OCI-LY7 (cell line): Measurements from ENCODE around the gene GRID2. TPM values are rescaled to one million over a fixed set of nuclear protein-coding genes. Genes with fewer than 3 reads are reported as not detected.
"Not testable (repeated sequence)": the region's sequence is repeated elsewhere in the genome, so short reads cannot be mapped to it uniquely, and the experiment has no call there.

Experiments
- BruUV-seq: library from RNA; stranded (reverse); fragments of 400-500 nt; replicated peaks from 2 replicates; lab custom pipeline; 2021; lab: Mats Ljungman, UMichigan
- CTCF ChIA-PET: fragments of 300-600 bp; sonication (Branson Sonifier 250); formaldehyde crosslinking; loops from one replicate; lab custom pipeline; 2022; ENCODE audit warnings: antibody characterized with exemption; ENCODE audit not compliant: unreplicated experiment; lab: Charles Lee
- POLR2A ChIA-PET: fragments of 300-600 bp; sonication (Branson Sonifier 250); formaldehyde crosslinking; loops from one replicate; lab custom pipeline; 2022; ENCODE audit warnings: antibody characterized with exemption; lab: Charles Lee
- DNase-seq: peaks from one replicate; pipeline ENCODE4 v3.0.0-alpha.2; 2015; ENCODE audit warnings: low spot score
- H2AFZ ChIP-seq: fragments of 200-600 bp; sonication (generic), shearing (Covaris generic); 2 replicates; pipeline ENCODE4 v1.6.1; 2014; ENCODE audit warnings: mild to moderate bottlenecking, antibody characterized with exemption, low read length, moderate library complexity
- H3K27ac ChIP-seq: fragments of 200-600 bp; sonication (generic); 2 replicates; pipeline ENCODE4 v1.5.1; 2014; ENCODE audit warnings: mixed run types, low read depth, mild to moderate bottlenecking, moderate library complexity, low read length, inconsistent platforms; ENCODE audit not compliant: poor library complexity, severe bottlenecking
- H3K36me3 ChIP-seq: fragments of 200-600 bp; sonication (generic); 2 replicates; pipeline ENCODE4 v1.6.1; 2014; ENCODE audit warnings: mild to moderate bottlenecking, antibody characterized with exemption, low read length, moderate library complexity, mixed read lengths; ENCODE audit not compliant: insufficient read depth
- H3K4me1 ChIP-seq: fragments of 200-600 bp; sonication (generic); 2 replicates; pipeline ENCODE4 v1.5.1; 2014; ENCODE audit warnings: mild to moderate bottlenecking, low read length; ENCODE audit not compliant: insufficient read depth, poor library complexity, severe bottlenecking
- H3K4me2 ChIP-seq: fragments of 200-600 bp; sonication (generic); 2 replicates; pipeline ENCODE4 v1.6.1; 2014; ENCODE audit warnings: mild to moderate bottlenecking, low read length
- H3K4me3 ChIP-seq: fragments of 200-600 bp; sonication (generic); 2 replicates; pipeline ENCODE4 v1.5.1; 2014; ENCODE audit warnings: mild to moderate bottlenecking, low read depth, low read length; ENCODE audit not compliant: poor library complexity, severe bottlenecking
- H3K79me2 ChIP-seq: fragments of 200-600 bp; sonication (generic); 2 replicates; pipeline ENCODE4 v1.6.1; 2016; ENCODE audit warnings: low read depth, mild to moderate bottlenecking, low read length, moderate library complexity, mixed read lengths; ENCODE audit not compliant: insufficient read depth
- H3K9me2 ChIP-seq: fragments of 200-600 bp; sonication (generic); 2 replicates; pipeline ENCODE4 v1.6.1; 2016; ENCODE audit warnings: mild to moderate bottlenecking, low read length, mixed read lengths; ENCODE audit not compliant: insufficient read depth
- H3K9me3 ChIP-seq: fragments of 200-600 bp; sonication (generic); 2 replicates; pipeline ENCODE4 v1.6.1; 2014; ENCODE audit warnings: mild to moderate bottlenecking, mixed run types, low read length, mixed read lengths
- H4K20me1 ChIP-seq: fragments of 200-600 bp; sonication (generic); 2 replicates; pipeline ENCODE4 v1.6.1; 2014; ENCODE audit warnings: mild to moderate bottlenecking, antibody characterized with exemption, low read length, moderate library complexity, mixed read lengths; ENCODE audit not compliant: insufficient read depth
- CTCF ChIP-seq: fragments of 200-600 bp; sonication (generic); conservative IDR thresholded peaks from 2 replicates; pipeline ENCODE4 v1.5.1; 2014; ENCODE audit warnings: mild to moderate bottlenecking, antibody characterized with exemption, low read length, moderate library complexity, mixed read lengths
- EZH2phosphoT487 ChIP-seq: fragments of 200-600 bp; sonication (generic); IDR thresholded peaks from 2 replicates; pipeline ENCODE4 v1.6.1; 2018; ENCODE audit warnings: low read depth, borderline replicate concordance, mild to moderate bottlenecking, mixed run types, antibody characterized with exemption, low read length, moderate library complexity, mixed read lengths
- intact Hi-C: fragments of 100-400 bp; cut with micrococcal nuclease; formaldehyde crosslinking; loops from one replicate; pipeline ENCODE4 v1.10.0; 2022; ENCODE audit not compliant: unreplicated experiment
- total RNA-seq, 2 experiments: library from RNA; depleted of rRNA in 1 of 2; stranded (reverse); fragments of >200 nt in 1 of 2; shearing (Covaris generic) in 1 of 2; gene quantifications; 2 replicates each; pipeline ENCODE4 v1.2.3, GENCODE V29; 2014 to 2022

The GRID2 gene
- total RNA-seq, 2 experiments from 2014 or later = not detected

GRCh38 chr4:93670434-93670833 lies 1366.7 kb downstream of the GRID2 start:
- intact Hi-C loops = no loop called here
- no TSS peak for BruUV-seq
- CTCF ChIA-PET = no interaction called here

GRCh38 chr4:93671093-93671492 lies 1367.3 kb downstream of the GRID2 start:
- Histone ChIP-seq H3K9me2 (no peaks in the 10 kb centered on the region), H3K4me3 (no peak overlapping the region), H3K4me2 (no peak overlapping the region), H3K4me1 (no peaks in the 10 kb centered on the region), H3K27ac (no peak overlapping the region), H2AFZ (no peak overlapping the region), H3K79me2 (no peaks in the 10 kb centered on the region), H3K9me3 (no peaks in the 10 kb centered on the region), H3K36me3 (no peaks in the 10 kb centered on the region), H4K20me1 (no peaks in the 10 kb centered on the region)
- no peak for TF ChIP-seq CTCF
- no peak for TF ChIP-seq EZH2phosphoT487
- no TSS peak for BruUV-seq
- no peak for DNase-seq
- ChIA-PET CTCF (no interaction called here), POLR2A (no interaction called here)
- intact Hi-C loops = no loop called here

More at GRCh38 chr4:93670434-93670833, 1366.7 kb downstream of the GRID2 start:
- no peak for DNase-seq
- Histone ChIP-seq H3K36me3 (no peaks in the 10 kb centered on the region), H3K79me2 (no peaks in the 10 kb centered on the region), H3K4me1 (no peaks in the 10 kb centered on the region), H3K9me2 (no peaks in the 10 kb centered on the region), H3K4me3 (no peak overlapping the region), H4K20me1 (no peaks in the 10 kb centered on the region), H3K27ac (no peak overlapping the region), H3K9me3 (no peaks in the 10 kb centered on the region), H3K4me2 (no peak overlapping the region), H2AFZ (no peak overlapping the region)
- no peak for TF ChIP-seq EZH2phosphoT487
- no peak for TF ChIP-seq CTCF
- POLR2A ChIA-PET = no interaction called here

- H3K9me2 ChIP-seq, H2AFZ ChIP-seq, H3K4me2 ChIP-seq, H4K20me1 ChIP-seq, POLR2A ChIA-PET, H3K79me2 ChIP-seq, DNase-seq, intact Hi-C loops, H3K27ac ChIP-seq, H3K4me1 ChIP-seq, H3K36me3 ChIP-seq, H3K4me3 ChIP-seq, H3K9me3 ChIP-seq, BruUV-seq, CTCF ChIA-PET: not testable (repeated sequence)
Observed at GRCh38 chr4:93676937-93677336, 1373.2 kb downstream of the GRID2 start.
